Measurements from ENCODE around the gene SPATA21. TPM values are rescaled to one million over a fixed set of nuclear protein-coding genes. Genes with fewer than 3 reads are reported as not detected.

SPATA21 gene
- total and polyA plus RNA-seq, 12 donors, result 0.13 to 3.1 (median 0.16) TPM; not detected in 8

- TF ChIP-seq CTCF (IDR thresholded peaks at IDR 0.05), result no peak
- no peak for TF ChIP-seq POLR2A (IDR thresholded peaks at IDR 0.05)
- WGBS, 4 donors, result 60 to 85% (median 77%) methylated on average over 10 to 21 of the region's 21 CpGs
- Histone ChIP-seq H3K27ac (peak overlapping the region in 2 of 5 donors; percentile 14 to 62), H3K4me3 (no peak overlapping the region), H3K9me3 (replicated peaks in 1 of 3) (no peaks in the 10 kb centered on the region), H3K27me3 (no peaks in the 10 kb centered on the region), H3K4me1 (replicated peaks in 1 of 2) (peaks cover 36 to 57% of the 10 kb centered on the region in 2 donors), H3K36me3 (replicated peaks in 1 of 2) (peaks cover 0 to 31% of the 10 kb centered on the region in 2 donors)
- intact Hi-C loops (cut with DNase I), result no loop called here
- no peak for DNase-seq
These were observed 44.3 kb downstream of the SPATA21 start for GRCh38 chr1:16392740-16393569.

GRCh38 chr1:16391411-16391810 is 45.8 kb downstream of the SPATA21 start:
- Histone ChIP-seq H3K4me3 (no peak overlapping the region), H3K4me1 (replicated peaks in 1 of 2) (peaks cover 42 to 63% of the 10 kb centered on the region in 2 donors), H3K9me3 (replicated peaks in 1 of 3) (no peaks in the 10 kb centered on the region), H3K36me3 (replicated peaks in 1 of 2) (peaks cover 0 to 23% of the 10 kb centered on the region in 2 donors), H3K27ac (peak overlapping the region in 2 of 5 donors; percentile 14 to 18), H3K27me3 (no peaks in the 10 kb centered on the region)
- intact Hi-C loops (cut with DNase I), result no loop called here
- WGBS, 4 donors, result 48 to 68% (median 51%) methylated on average over 2 to 3 of the region's 3 CpGs
- no peak for TF ChIP-seq POLR2A (IDR thresholded peaks at IDR 0.05)
- TF ChIP-seq CTCF (IDR thresholded peaks at IDR 0.05), result no peak
- DNase-seq, result peak in 3 of 7 donors; percentile 31 to 38 (median 35)

DNA sequence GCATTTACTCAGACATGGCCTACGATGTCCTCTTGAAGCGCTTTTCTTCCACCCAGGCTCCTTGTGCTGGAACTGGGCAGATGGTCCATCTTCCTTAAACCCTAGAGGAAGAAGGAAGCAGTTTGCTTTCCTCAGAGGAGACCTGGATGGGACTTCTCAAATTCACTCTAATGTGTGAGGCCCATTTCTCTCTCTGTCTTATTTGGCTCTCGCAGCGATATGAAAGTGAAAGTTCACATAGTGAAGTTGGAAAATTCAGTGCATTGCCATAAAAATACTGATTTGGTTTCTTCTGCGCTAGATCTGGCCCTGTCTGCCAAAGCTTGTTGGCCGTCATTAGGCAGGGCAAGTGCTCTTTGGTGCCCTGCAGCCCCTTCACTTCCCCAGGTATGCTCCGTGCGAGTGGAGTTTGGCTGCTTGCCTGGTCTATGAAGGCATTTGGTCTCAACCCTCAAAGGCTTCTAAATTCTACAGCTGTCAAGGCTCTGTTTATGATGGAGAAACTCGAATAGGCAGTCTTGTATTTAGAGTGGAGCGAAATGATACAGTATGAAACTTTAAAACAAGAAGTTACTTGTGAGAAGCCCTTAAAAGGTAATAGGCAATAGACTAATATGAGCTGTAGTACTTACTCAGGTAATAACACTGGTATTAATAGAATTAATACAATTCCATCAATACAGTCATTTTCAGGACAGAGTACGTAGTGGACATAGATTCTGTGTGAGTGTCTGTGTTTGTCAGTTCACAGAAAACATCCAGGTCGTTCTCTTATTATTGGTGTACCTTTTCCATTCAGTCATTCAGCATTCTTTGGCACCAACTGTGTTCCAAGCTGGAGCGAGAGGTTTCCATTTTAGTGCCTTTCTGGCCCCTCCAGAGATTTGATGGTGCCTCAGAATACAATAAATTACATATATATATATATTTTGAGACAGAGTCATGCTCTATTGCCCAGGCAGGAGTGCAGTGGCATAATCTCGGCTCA is 49.7 kb downstream of the SPATA21 start:
- Histone ChIP-seq H3K36me3 (replicated peaks in 1 of 2) (no peaks in the 10 kb centered on the region), H3K4me3 (peak overlapping the region in 1 of 4 donors; percentile 47), H3K27me3 (no peaks in the 10 kb centered on the region), H3K4me1 (replicated peaks in 1 of 2) (peaks cover 37 to 71% of the 10 kb centered on the region in 2 donors), H3K27ac (peak overlapping the region; percentile 37 to 84 (median 72)), H3K9me3 (replicated peaks in 1 of 3) (no peaks in the 10 kb centered on the region)
- TF ChIP-seq POLR2A (IDR thresholded peaks at IDR 0.05) (no peak), CTCF (IDR thresholded peaks at IDR 0.05) (no peak)
- 46 to 55% (median 51%) methylated on average over 14 of the region's 14 CpGs for WGBS, 4 donors
- DNase-seq, result no peak
- intact Hi-C loops (cut with DNase I), result no loop called here
